HEK293 (cell line): ENCODE results near the gene NUDT8.

Source experiments
- CTCF ChIA-PET: fragments of 350-600 bp; formaldehyde crosslinking; extraction: SDS; loops from one replicate; lab custom pipeline; 2021; ENCODE audit warnings: antibody characterized with exemption; lab: Yijun Ruan, JAX
- POLR2A ChIA-PET: fragments of 300-600 bp; formaldehyde crosslinking; extraction: SDS; loops from one replicate; lab custom pipeline; 2020; ENCODE audit warnings: antibody characterized with exemption, inconsistent platforms; lab: Yijun Ruan, JAX
- H3K27ac ChIP-seq: fragments of 200-500 bp; sonication (Bioruptor generic); 2 replicates; pipeline ENCODE4 v1.5.1; 2014; ENCODE audit warnings: low read depth, low read length, control low read depth, inconsistent platforms; ENCODE audit errors: extremely low read depth
- H3K36me3 ChIP-seq, 2 experiments: fragments of 200-500 bp in 1 of 2; sonication (Bioruptor generic) in 1 of 2; 1 replicate in 1 of 2; 2 replicates in 1 of 2; pipeline ENCODE4 v1.5.1; 2014 to 2017; ENCODE audit warnings: inconsistent platforms in 2 of 2, low read length in 2 of 2; ENCODE audit not compliant: control insufficient read depth in 2 of 2, insufficient read depth in 1 of 2
- H3K4me1 ChIP-seq: fragments of 200-500 bp; sonication (Bioruptor generic); 2 replicates; pipeline ENCODE4 v1.5.1; 2014; ENCODE audit warnings: mild to moderate bottlenecking, low read length, inconsistent platforms; ENCODE audit not compliant: control insufficient read depth, insufficient read depth
- H3K4me3 ChIP-seq: 2 replicates; pipeline ENCODE4 v1.5.1; 2011; ENCODE audit warnings: low read depth, mild to moderate bottlenecking, control low read depth, low read length, moderate library complexity
- H3K9me3 ChIP-seq: fragments of 200-500 bp; sonication (Bioruptor generic); 2 replicates; pipeline ENCODE4 v1.5.1; 2014; ENCODE audit warnings: low read depth, low read length, inconsistent platforms; ENCODE audit not compliant: control insufficient read depth, insufficient read depth
- ATF2 ChIP-seq: fragments of 450-650 bp; formaldehyde crosslinking; IDR thresholded peaks from 2 replicates; pipeline ENCODE4 v1.5.1; 2016; ENCODE audit warnings: missing biosample characterization, missing genetic modification characterization, low read depth
- ELK4 ChIP-seq: IDR thresholded peaks from 2 replicates; pipeline ENCODE4 v1.6.1; 2011; ENCODE audit warnings: mild to moderate bottlenecking, low read depth, low read length, borderline replicate concordance
- GLI4 ChIP-seq: fragments of 450-650 bp; formaldehyde crosslinking; IDR thresholded peaks from 2 replicates; pipeline ENCODE4 v1.5.1; 2016; ENCODE audit warnings: missing biosample characterization, missing genetic modification characterization
- MEIS1 ChIP-seq: sonication (generic); formaldehyde crosslinking; IDR thresholded peaks from 2 replicates; pipeline ENCODE4 v1.8.1; 2022; ENCODE audit warnings: missing genetic modification reagents, mild to moderate bottlenecking, borderline replicate concordance
- MZF1 ChIP-seq: fragments of 450-650 bp; formaldehyde crosslinking; IDR thresholded peaks from 2 replicates; pipeline ENCODE4 v1.5.1; 2017; ENCODE audit warnings: missing biosample characterization, missing genetic modification characterization, borderline replicate concordance
- SP3 ChIP-seq: fragments of 450-650 bp; formaldehyde crosslinking; IDR thresholded peaks from 2 replicates; pipeline ENCODE4 v1.5.1; 2016; ENCODE audit warnings: missing biosample characterization, missing genetic modification characterization
- TRIM28 ChIP-seq: IDR thresholded peaks from 2 replicates; pipeline ENCODE4 v1.6.1; 2011; ENCODE audit warnings: low read length, control low read depth, borderline replicate concordance
- YY1 ChIP-seq: fragments of 450-650 bp; formaldehyde crosslinking; IDR thresholded peaks from 2 replicates; pipeline ENCODE4 v1.5.1; 2018; ENCODE audit warnings: missing biosample characterization, missing genetic modification characterization
- ZBTB10 ChIP-seq: fragments of 450-650 bp; formaldehyde crosslinking; IDR thresholded peaks from 2 replicates; pipeline ENCODE4 v1.5.1; 2016; ENCODE audit warnings: missing biosample characterization, missing genetic modification characterization
- ZBTB17 ChIP-seq: fragments of 450-650 bp; formaldehyde crosslinking; IDR thresholded peaks from 2 replicates; pipeline ENCODE4 v1.5.1; 2016; ENCODE audit warnings: missing biosample characterization, missing genetic modification characterization
- ZBTB6 ChIP-seq: fragments of 450-650 bp; formaldehyde crosslinking; IDR thresholded peaks from 2 replicates; pipeline ENCODE4 v1.5.1; 2017; ENCODE audit warnings: missing biosample characterization, missing genetic modification characterization
- ZFP37 ChIP-seq: fragments of 450-650 bp; formaldehyde crosslinking; IDR thresholded peaks from 2 replicates; pipeline ENCODE4 v1.5.1; 2016; ENCODE audit warnings: missing biosample characterization, missing genetic modification characterization
- ZIC2 ChIP-seq: fragments of 450-650 bp; formaldehyde crosslinking; IDR thresholded peaks from 2 replicates; pipeline ENCODE4 v1.5.1; 2016; ENCODE audit warnings: missing biosample characterization, missing genetic modification characterization
- ZNF133 ChIP-seq: fragments of 450-650 bp; formaldehyde crosslinking; IDR thresholded peaks from 2 replicates; pipeline ENCODE4 v1.5.1; 2016; ENCODE audit warnings: missing biosample characterization, missing genetic modification characterization
- ZNF140 ChIP-seq: fragments of 450-650 bp; formaldehyde crosslinking; IDR thresholded peaks from 2 replicates; pipeline ENCODE4 v1.5.1; 2016; ENCODE audit warnings: missing biosample characterization, missing genetic modification characterization
- ZNF157 ChIP-seq: fragments of 450-650 bp; formaldehyde crosslinking; IDR thresholded peaks from 2 replicates; pipeline ENCODE4 v1.5.1; 2016; ENCODE audit warnings: missing biosample characterization, missing genetic modification characterization
- ZNF2 ChIP-seq: fragments of 450-650 bp; formaldehyde crosslinking; IDR thresholded peaks from 2 replicates; pipeline ENCODE4 v1.5.1; 2016; ENCODE audit warnings: missing biosample characterization, missing genetic modification characterization
- ZNF26 ChIP-seq: fragments of 450-650 bp; formaldehyde crosslinking; IDR thresholded peaks from 2 replicates; pipeline ENCODE4 v1.5.1; 2016; ENCODE audit warnings: missing biosample characterization, missing genetic modification characterization
- ZNF324 ChIP-seq: fragments of 450-650 bp; formaldehyde crosslinking; IDR thresholded peaks from 2 replicates; pipeline ENCODE4 v1.5.1; 2016; ENCODE audit warnings: missing biosample characterization, missing genetic modification characterization
- ZNF350 ChIP-seq: fragments of 450-650 bp; formaldehyde crosslinking; IDR thresholded peaks from 2 replicates; pipeline ENCODE4 v1.5.0; 2017; ENCODE audit warnings: missing biosample characterization, mild to moderate bottlenecking, missing genetic modification characterization
- ZNF354C ChIP-seq: fragments of 450-650 bp; formaldehyde crosslinking; IDR thresholded peaks from 2 replicates; pipeline ENCODE4 v1.5.1; 2016; ENCODE audit warnings: missing biosample characterization, missing genetic modification characterization, low read depth, borderline replicate concordance
- ZNF366 ChIP-seq: fragments of 450-650 bp; formaldehyde crosslinking; conservative IDR thresholded peaks from 2 replicates; pipeline ENCODE4 v1.5.1; 2016; ENCODE audit warnings: missing biosample characterization, missing genetic modification characterization
- ZNF37A ChIP-seq: fragments of 450-650 bp; IDR thresholded peaks from 2 replicates; pipeline ENCODE4 v1.5.1; 2018; ENCODE audit warnings: missing biosample characterization, missing genetic modification characterization
- ZNF416 ChIP-seq: fragments of 450-650 bp; formaldehyde crosslinking; IDR thresholded peaks from 2 replicates; pipeline ENCODE4 v1.5.1; 2016; ENCODE audit warnings: missing biosample characterization, missing genetic modification characterization
- ZNF426 ChIP-seq: fragments of 450-650 bp; formaldehyde crosslinking; IDR thresholded peaks from 2 replicates; pipeline ENCODE4 v1.5.1; 2017; ENCODE audit warnings: missing biosample characterization, missing genetic modification characterization, mild to moderate bottlenecking, inconsistent platforms, moderate library complexity
- ZNF529 ChIP-seq: fragments of 450-650 bp; formaldehyde crosslinking; IDR thresholded peaks from 2 replicates; pipeline ENCODE4 v1.5.1; 2017; ENCODE audit warnings: missing genetic modification characterization, missing biosample characterization; ENCODE audit not compliant: insufficient replicate concordance
- ZNF530 ChIP-seq: fragments of 450-650 bp; formaldehyde crosslinking; IDR thresholded peaks from 2 replicates; pipeline ENCODE4 v1.5.1; 2016; ENCODE audit warnings: low read depth, missing biosample characterization, missing genetic modification characterization
- ZNF626 ChIP-seq: fragments of 450-650 bp; sonication (Bioruptor Pico); formaldehyde crosslinking; IDR thresholded peaks from 2 replicates; pipeline ENCODE4 v1.5.1; 2018; ENCODE audit warnings: missing biosample characterization, missing genetic modification characterization, inconsistent platforms
- ZNF654 ChIP-seq: fragments of 450-650 bp; formaldehyde crosslinking; IDR thresholded peaks from 2 replicates; pipeline ENCODE4 v1.5.1; 2016; ENCODE audit warnings: low read depth, missing biosample characterization, missing genetic modification characterization
- ZNF747 ChIP-seq: fragments of 450-650 bp; formaldehyde crosslinking; IDR thresholded peaks from 2 replicates; pipeline ENCODE4 v1.5.1; 2016; ENCODE audit warnings: missing biosample characterization, missing genetic modification characterization
- ZNF777 ChIP-seq: fragments of 450-650 bp; formaldehyde crosslinking; IDR thresholded peaks from 2 replicates; pipeline ENCODE4 v1.5.1; 2017; ENCODE audit warnings: missing biosample characterization, missing genetic modification characterization, borderline replicate concordance
- ZNF843 ChIP-seq: fragments of 450-650 bp; formaldehyde crosslinking; IDR thresholded peaks from 2 replicates; pipeline ENCODE4 v1.5.1; 2016; ENCODE audit warnings: missing biosample characterization, missing genetic modification characterization

NUDT8 gene

GRCh38 chr11:67630228-67630942 is 648 bp upstream of the NUDT8 start:
- no peaks in the 10 kb centered on the region for H3K9me3 ChIP-seq
- no peak overlapping the region for H3K27ac ChIP-seq
- CTCF ChIA-PET, result interaction anchor here (0.6 to 4.9 kb wide), 22 partner anchors 9 to 600 kb away, joined by 3 to 53 read pairs (median 4); partner anchors contain the start of gene TBX10
- no peaks in the 10 kb centered on the region for H3K4me1 ChIP-seq
- POLR2A ChIA-PET, result interaction anchor here (0.6 to 1.2 kb wide), 9 partner anchors 14 to 1501 kb away, joined by 3 to 9 read pairs (median 3); partner anchors contain the start of gene PPP1CA
- H3K4me3 ChIP-seq, result peak overlapping the region; percentile 70
- H3K36me3 ChIP-seq, result no peaks in the 10 kb centered on the region
- TF ChIP-seq MEIS1 (CRISPR knock-in tag), result no peak
- no peak for TF ChIP-seq ZIC2 (tag by site-specific recombination)
- TF ChIP-seq ZNF747 (tag by site-specific recombination), result no peak
- no peak for TF ChIP-seq ZNF37A (tag by site-specific recombination)
- TF ChIP-seq ATF2 (tag by site-specific recombination), result no peak
- TF ChIP-seq GLI4, result no peak
- no peak for TF ChIP-seq ZNF133 (tag by site-specific recombination)
- no peak for TF ChIP-seq ELK4
- TF ChIP-seq ZNF157 (tag by site-specific recombination), result no peak
- TF ChIP-seq TRIM28, result no peak
- TF ChIP-seq ZNF777 (tag by site-specific recombination), result 0 out of 2 replicates have a peak, but pooled peaks have one; percentile 29
- no peak for TF ChIP-seq ZNF843 (tag by site-specific recombination)
- TF ChIP-seq ZNF366 (tag by site-specific recombination), result no peak
- no peak for TF ChIP-seq ZNF350
- TF ChIP-seq ZNF140 (tag by site-specific recombination), result no peak
- no peak for TF ChIP-seq ZNF354C (tag by site-specific recombination)
- TF ChIP-seq ZNF324 (tag by site-specific recombination), result no peak; the same call in 1 of the 2 replicates
- no peak for TF ChIP-seq YY1 (tag by site-specific recombination)
- TF ChIP-seq ZNF626 (tag by site-specific recombination), result no peak
- TF ChIP-seq ZNF654, result peak; percentile 48
- no peak for TF ChIP-seq ZFP37 (tag by site-specific recombination)
- TF ChIP-seq ZNF426 (tag by site-specific recombination), result no peak
- TF ChIP-seq ZNF2 (tag by site-specific recombination), result peak; percentile 55; the same call in 1 of the 2 replicates
- no peak for TF ChIP-seq ZNF529 (tag by site-specific recombination)
- no peak for TF ChIP-seq ZNF26 (tag by site-specific recombination)
- peak; percentile 92 for TF ChIP-seq ZBTB17
- TF ChIP-seq ZNF530 (tag by site-specific recombination), result no peak
- TF ChIP-seq ZBTB10 (tag by site-specific recombination), result peak; percentile 71
- no peak for TF ChIP-seq ZNF416 (tag by site-specific recombination)
- TF ChIP-seq MZF1 (tag by site-specific recombination), result no peak
- peak; percentile 82 for TF ChIP-seq SP3 (tag by site-specific recombination)
- TF ChIP-seq ZBTB6 (tag by site-specific recombination), result no peak
